GM18505 (cell line): ENCODE measurements around the gene FGD5.

Experiments
- ATAC-seq: cut with Tn5 transposase; IDR thresholded peaks from one replicate; pipeline ENCODE4 v1.9.1; 2021; ENCODE audit not compliant: unreplicated experiment
- POLR2A ChIP-seq: IDR thresholded peaks from 4 replicates; pipeline ENCODE4 v1.6.1; 2011; ENCODE audit warnings: borderline replicate concordance; ENCODE audit not compliant: insufficient read depth, insufficient read length; ENCODE audit errors: extremely low read depth

The FGD5 gene

DNA sequence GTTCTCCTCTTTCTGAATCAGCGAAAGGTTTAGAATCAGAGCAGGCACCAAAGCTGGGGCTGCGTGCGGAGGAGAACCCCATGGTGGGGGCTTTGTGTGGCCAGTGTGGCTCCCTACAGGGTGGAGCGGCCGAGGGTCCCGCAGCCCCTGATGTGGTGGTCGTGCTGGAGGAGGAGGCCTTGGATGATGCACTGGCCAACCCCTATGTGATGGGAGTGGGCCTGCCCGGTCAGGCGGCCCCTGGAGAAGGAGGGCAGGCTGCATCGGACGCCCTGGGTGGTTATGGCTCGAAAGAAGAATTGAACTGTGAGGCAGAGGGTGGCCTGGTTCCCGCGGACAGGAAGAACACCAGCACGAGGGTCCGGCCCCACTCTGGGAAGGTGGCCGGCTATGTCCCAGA lies 1.4 kb downstream of the FGD5 start:
- no peak for TF ChIP-seq POLR2A
- ATAC-seq: no peak

- TF ChIP-seq POLR2A: no peak
- no peak for ATAC-seq
Measured at GRCh38 chr3:14821151-14821550, 2.4 kb downstream of the FGD5 start.

DNA sequence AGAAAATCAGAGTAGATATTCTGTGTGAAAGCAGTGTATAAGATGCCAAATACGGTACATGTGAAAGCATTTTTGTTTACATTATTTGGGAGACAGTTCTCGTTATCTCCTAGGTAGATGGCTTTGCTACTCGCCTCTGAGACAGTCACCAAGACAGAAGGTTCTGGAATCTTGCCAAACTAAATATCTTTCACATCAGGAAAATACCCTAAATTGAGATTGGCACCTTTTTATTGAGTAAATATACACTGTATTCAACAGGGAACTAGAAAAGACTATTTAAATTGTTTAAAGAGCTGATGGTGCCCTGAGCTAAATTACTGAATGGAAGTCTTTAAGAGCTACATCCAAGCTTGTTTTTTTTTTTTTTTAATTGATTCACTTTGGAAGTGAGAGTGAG lies 3.4 kb downstream of the FGD5 start:
- ATAC-seq: no peak
- no peak for TF ChIP-seq POLR2A

- no peak for TF ChIP-seq POLR2A
- ATAC-seq: no peak
Measured at GRCh38 chr3:14822670-14823390, 4.1 kb downstream of the FGD5 start.

- no peak for ATAC-seq
- TF ChIP-seq POLR2A: no peak
Measured at GRCh38 chr3:14823393-14823792, 4.6 kb downstream of the FGD5 start.

- TF ChIP-seq POLR2A: no peak
- no peak for ATAC-seq
Measured at GRCh38 chr3:14823910-14824629, 5.3 kb downstream of the FGD5 start.

DNA sequence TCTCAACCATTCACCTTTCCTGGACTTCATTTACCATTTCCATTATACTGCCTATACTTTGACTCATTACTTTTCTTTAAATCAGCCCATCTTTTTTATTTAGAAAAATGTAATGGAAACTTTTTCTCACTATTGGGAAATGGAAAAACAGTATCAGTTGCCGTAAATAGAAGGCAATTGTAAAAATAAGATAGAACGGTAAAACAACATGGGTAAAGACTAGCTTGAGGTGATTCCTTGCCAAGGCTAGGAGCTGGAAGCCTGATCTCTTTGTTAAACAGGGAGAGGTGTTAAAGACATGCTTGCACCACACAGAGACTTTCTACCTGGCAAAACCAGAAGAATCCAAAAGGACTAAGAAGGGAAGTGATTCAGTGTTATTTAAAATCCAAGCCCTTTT lies 5.9 kb downstream of the FGD5 start:
- no peak for TF ChIP-seq POLR2A
- no peak for ATAC-seq

DNA sequence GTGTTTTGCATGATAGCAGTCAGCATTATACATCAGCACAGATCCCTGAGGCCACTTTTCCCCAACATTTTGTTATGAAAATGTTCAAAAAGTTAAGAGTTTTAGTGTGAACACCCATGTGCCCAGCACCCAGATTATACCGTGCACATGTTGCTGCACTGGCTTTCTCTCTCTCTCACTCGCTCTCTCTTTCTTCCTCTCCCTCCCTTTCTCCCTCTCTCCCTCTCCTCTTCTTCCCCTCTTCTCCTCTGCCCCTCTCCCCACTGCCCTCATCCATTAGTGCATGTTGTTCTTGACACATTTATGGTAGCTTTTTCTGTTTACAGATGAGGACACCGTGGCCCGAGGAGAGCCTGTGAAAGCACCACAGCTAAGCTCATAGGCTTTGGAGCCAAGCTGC lies 7.3 kb downstream of the FGD5 start:
- ATAC-seq: no peak
- no peak for TF ChIP-seq POLR2A

DNA sequence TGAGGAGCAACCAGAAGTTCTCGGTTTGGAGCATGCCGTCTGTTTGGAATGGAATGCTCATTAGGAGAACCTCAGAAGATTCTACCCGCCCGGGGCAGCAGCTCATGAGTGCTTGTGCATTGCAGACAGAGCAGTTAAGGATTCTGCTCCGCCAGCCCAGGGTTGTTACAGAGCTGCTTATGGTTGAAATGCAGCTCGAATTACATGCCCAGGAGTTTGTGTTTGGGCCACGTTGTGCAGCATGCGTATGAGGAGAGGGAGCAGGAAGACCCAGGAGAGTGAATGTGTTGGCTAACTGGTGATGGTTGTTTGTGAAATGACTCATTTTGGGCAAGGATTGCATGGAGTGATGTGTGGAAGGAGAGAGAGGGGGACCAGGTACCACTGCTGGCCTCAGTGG lies 9.0 kb downstream of the FGD5 start:
- TF ChIP-seq POLR2A: no peak

DNA sequence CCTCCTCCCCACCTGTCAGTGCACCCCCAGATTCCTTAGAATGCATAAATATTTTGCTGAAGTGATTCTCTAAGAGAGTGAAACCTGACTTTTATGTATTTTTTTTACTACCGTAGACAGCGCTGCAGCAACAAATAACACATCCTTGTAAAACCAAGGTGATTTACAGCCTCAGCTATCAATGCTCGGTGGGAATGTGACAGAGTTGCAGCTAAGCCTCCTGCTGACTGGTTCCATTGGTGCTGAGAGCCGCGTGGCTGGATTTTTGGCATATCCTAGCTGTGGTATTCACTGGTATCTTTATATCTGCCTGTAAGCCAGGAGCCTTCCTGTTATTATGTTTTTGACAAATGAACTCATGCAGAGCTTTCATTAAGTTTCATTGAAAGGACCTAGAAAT lies 11.0 kb downstream of the FGD5 start:
- ATAC-seq: no peak
- no peak for TF ChIP-seq POLR2A

More for the DNA sequence above, 9.0 kb downstream of the FGD5 start:
- ATAC-seq: no peak

DNA sequence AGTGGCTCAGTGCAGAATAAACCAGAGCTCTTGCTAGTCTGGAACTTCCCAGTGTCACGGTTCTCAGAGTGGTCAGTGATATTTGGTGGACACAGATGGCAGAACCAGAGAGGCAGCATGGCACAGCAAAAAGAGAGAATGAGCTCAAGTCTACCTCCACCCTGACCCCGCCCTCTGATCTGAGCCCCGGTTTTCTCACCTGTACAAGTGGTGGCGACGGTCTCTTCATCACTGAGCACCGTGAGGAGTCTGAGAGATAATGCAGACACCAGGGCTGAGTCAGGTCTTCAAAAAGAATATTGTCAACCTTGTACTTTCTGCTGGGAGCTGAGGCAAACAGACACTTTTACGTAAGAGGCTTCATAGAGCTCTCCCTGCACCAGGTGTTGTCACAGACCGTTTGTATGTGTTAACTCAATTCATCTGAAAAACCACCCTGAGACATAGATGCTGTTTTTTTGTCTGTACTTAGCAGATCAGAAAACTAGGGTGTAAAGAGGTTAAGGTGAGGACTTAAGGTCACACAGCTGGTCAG lies 13.2 kb downstream of the FGD5 start:
- no peak for ATAC-seq
- TF ChIP-seq POLR2A: no peak

DNA sequence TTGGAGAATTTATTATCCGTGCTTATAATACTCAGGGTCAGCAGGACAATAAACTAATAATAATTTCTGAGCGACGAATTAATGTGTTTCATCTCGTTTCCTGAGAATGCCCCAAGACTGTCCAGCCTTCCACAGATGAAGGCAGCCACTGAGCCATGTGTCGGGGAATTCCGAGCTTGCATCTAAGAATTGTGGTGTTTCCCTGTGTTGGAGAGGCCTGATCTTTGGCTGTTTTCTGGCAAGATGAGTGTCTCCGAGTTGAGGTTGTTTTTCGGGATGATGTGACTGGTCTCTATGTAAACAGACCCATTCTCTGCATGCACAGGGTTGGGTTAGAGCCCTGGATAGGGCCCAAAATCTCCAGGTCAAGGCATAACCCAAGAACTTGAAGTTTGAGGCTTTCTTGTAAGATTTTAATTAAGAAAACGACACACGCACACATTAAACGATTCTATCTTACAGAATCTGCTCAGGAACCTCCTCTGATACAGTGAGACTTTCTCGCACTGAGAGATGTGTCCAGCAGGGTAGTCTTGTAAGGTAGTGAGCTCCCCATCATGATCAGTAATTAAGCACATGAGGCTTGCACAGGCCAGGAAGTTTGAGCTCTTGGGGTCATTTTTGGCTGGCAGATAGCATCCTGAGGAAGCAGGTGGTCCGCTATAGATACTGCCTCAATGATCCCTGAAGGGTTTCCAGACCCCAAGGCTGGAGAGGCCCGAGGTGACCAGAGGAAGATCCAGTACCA lies 14.4 kb downstream of the FGD5 start:
- ATAC-seq: no peak
- no peak for TF ChIP-seq POLR2A

GRCh38 chr3:14834121-14834520 lies 15.4 kb downstream of the FGD5 start:
- TF ChIP-seq POLR2A: no peak
- no peak for ATAC-seq
